ENCODE results near the gene LIF.

DNA sequence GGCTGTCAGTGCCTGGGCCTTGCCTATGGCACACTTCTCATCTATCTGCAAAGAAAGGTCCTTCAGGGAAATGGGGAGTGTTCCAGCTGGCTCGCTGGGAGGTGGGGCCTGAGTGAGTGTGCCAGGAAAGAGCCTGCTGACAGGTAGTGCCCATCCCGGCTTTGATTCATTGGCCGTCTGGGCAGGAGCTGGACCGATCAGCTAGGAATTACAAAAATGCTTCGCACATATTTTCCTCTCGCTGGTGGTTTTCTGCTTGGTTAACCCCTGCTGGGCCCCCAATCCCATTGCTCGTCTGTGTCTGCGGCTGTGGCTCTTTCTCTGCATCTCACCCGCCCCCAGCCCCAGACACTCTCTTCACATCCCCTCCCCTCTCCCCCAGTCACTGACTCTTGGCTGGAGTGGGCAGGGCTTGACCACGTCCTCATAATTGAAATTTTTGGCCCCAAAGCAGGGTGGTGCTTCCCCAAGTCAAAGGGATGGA, 10.8 kb downstream of the LIF start:
- TF ChIP-seq, protein P1, sequence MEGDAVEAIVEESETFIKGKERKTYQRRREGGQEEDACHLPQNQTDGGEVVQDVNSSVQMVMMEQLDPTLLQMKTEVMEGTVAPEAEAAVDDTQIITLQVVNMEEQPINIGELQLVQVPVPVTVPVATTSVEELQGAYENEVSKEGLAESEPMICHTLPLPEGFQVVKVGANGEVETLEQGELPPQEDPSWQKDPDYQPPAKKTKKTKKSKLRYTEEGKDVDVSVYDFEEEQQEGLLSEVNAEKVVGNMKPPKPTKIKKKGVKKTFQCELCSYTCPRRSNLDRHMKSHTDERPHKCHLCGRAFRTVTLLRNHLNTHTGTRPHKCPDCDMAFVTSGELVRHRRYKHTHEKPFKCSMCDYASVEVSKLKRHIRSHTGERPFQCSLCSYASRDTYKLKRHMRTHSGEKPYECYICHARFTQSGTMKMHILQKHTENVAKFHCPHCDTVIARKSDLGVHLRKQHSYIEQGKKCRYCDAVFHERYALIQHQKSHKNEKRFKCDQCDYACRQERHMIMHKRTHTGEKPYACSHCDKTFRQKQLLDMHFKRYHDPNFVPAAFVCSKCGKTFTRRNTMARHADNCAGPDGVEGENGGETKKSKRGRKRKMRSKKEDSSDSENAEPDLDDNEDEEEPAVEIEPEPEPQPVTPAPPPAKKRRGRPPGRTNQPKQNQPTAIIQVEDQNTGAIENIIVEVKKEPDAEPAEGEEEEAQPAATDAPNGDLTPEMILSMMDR (conservative IDR thresholded peaks at IDR 0.05 in 1 of 2, IDR thresholded peaks at IDR 0.05 in 1 of 2; ENCODE audit: extremely low read depth in 1 of 2, insufficient read depth in 1 of 2, low read depth in 1 of 2, low read length in 2 of 2), result no peak
- no peak for TF ChIP-seq EZH2 (IDR thresholded peaks at IDR 0.05; ENCODE audit: borderline replicate concordance, low read length)

All from mammary epithelial cell (primary cell).